HL-60 (cell line): ENCODE results near the gene THOC3.
"Not testable (repeated sequence)": the region's sequence is repeated elsewhere in the genome, so short reads cannot be mapped to it uniquely, and the experiment has no call there.

Experiments used
- CTCF ChIP-seq: IDR thresholded peaks from one replicate; pipeline ENCODE4 v1.5.1; 2011; ENCODE audit warnings: low read length, control low read depth, inconsistent platforms; ENCODE audit not compliant: insufficient read depth
- GABPA ChIP-seq: IDR thresholded peaks from 2 replicates; pipeline ENCODE4 v1.6.1; 2012; ENCODE audit warnings: low read depth
- POLR2AphosphoS5 ChIP-seq: IDR thresholded peaks from 2 replicates; pipeline ENCODE4 v1.6.1; 2012; ENCODE audit warnings: low read depth
- REST ChIP-seq: IDR thresholded peaks from 2 replicates; pipeline ENCODE4 v1.6.1; 2012; ENCODE audit warnings: low read depth; ENCODE audit not compliant: insufficient replicate concordance

GRCh38 chr5:175910072-175910471, 58.0 kb downstream of the THOC3 start:
- not testable (repeated sequence) for TF ChIP-seq CTCF, REST, GABPA, POLR2AphosphoS5
